ENCODE results near the gene DYTN. TPM values are rescaled to one million over a fixed set of nuclear protein-coding genes. Genes with fewer than 3 reads are reported as not detected.
"Not testable (repeated sequence)": the region's sequence is repeated elsewhere in the genome, so short reads cannot be mapped to it uniquely, and the experiment has no call there.

Gene DYTN
- total RNA-seq, 1 experiment from 2014 or later = not detected

DNA sequence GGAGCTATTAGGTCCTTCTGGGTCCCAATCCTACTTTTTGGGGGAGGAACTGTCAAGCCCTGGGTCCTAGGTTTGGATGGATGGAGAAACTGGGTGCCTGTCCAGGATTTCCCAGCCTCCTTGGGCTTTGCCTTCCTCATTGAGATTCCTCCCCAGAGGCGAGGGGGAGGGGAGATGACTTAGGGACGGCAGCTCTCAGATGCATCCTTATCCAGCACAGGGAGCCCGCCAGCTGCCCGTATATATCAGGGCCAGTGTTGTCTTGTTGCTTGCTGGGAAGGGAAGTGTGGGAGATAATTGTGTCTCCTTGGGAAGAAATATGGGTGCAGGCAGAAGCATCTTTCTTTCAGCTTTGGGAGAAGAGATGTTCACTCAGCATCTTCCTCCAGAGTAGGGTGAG, 3.0 kb downstream of the DYTN start:
- H3K79me2 ChIP-seq (ENCODE audit: insufficient read depth, low read length); H3K4me3 ChIP-seq (replicated peaks in 1 of 2; ENCODE audit: low read depth in 1 of 2, low read length in 2 of 2); H4K20me1 ChIP-seq (ENCODE audit: insufficient read depth); H3K27me3 ChIP-seq (ENCODE audit: insufficient read depth, low read length); DNase-seq (ENCODE audit: low read depth, low spot score); H3K4me1 ChIP-seq (ENCODE audit: control insufficient read depth in 1 of 2, insufficient read depth in 2 of 2, low read length in 2 of 2); intact Hi-C loops (cut with micrococcal nuclease); H2AFZ ChIP-seq (ENCODE audit: low read depth, low read length, poor library complexity, severe bottlenecking); H3K27ac ChIP-seq (ENCODE audit: low read depth, low read length); POLR2A ChIA-PET; H3K9me3 ChIP-seq (ENCODE audit: control insufficient read depth in 1 of 2, insufficient read depth in 1 of 2, low read depth in 1 of 2, low read length in 2 of 2); H3K9ac ChIP-seq (ENCODE audit: low read length); RAD21 ChIA-PET (ENCODE audit: low non-redundant PET in 1 of 2, low total read pairs in 2 of 2, uncharacterized antibody in 2 of 2, unreplicated experiment in 2 of 2); H3K36me3 ChIP-seq (ENCODE audit: control insufficient read depth in 1 of 2, insufficient read depth in 2 of 2, low read length in 2 of 2); CTCF ChIA-PET; ATAC-seq; H3K9me2 ChIP-seq (ENCODE audit: insufficient read depth); H3K4me2 ChIP-seq (ENCODE audit: low read length); BruUV-seq (replicated peaks): not testable (repeated sequence)

GRCh38 chr2:206713746-206714145, 4.5 kb downstream of the DYTN start:
- Histone ChIP-seq H3K9ac (ENCODE audit: low read length) (no peak overlapping the region), H4K20me1 (ENCODE audit: insufficient read depth) (no peaks in the 10 kb centered on the region), H3K4me1 (ENCODE audit: control insufficient read depth in 1 of 2, insufficient read depth in 2 of 2, low read length in 2 of 2) (no peaks in the 10 kb centered on the region), H3K9me2 (ENCODE audit: insufficient read depth) (0 out of 2 replicates have a peak, but pooled peaks cover 1% of the 10 kb centered on the region), H3K9me3 (ENCODE audit: control insufficient read depth in 1 of 2, insufficient read depth in 1 of 2, low read depth in 1 of 2, low read length in 2 of 2) (no peaks in the 10 kb centered on the region), H3K79me2 (ENCODE audit: insufficient read depth, low read length) (no peaks in the 10 kb centered on the region), H2AFZ (ENCODE audit: low read depth, low read length, poor library complexity, severe bottlenecking) (no peak overlapping the region), H3K27ac (ENCODE audit: low read depth, low read length) (no peak overlapping the region), H3K27me3 (ENCODE audit: insufficient read depth, low read length) (no peaks in the 10 kb centered on the region), H3K4me3 (replicated peaks in 1 of 2; ENCODE audit: low read depth in 1 of 2, low read length in 2 of 2) (no peak overlapping the region), H3K4me2 (ENCODE audit: low read length) (no peak overlapping the region), H3K36me3 (ENCODE audit: control insufficient read depth in 1 of 2, insufficient read depth in 2 of 2, low read length in 2 of 2) (no peaks in the 10 kb centered on the region)
- no peak for TF ChIP-seq SP1 (IDR thresholded peaks at IDR 0.05; ENCODE audit: low read depth)
- no peak for TF ChIP-seq EGR1 (IDR thresholded peaks at IDR 0.05; ENCODE audit: low read depth)
- TF ChIP-seq JUND (IDR thresholded peaks at IDR 0.05) = no peak
- TF ChIP-seq SIN3A (IDR thresholded peaks at IDR 0.05; ENCODE audit: low read depth) = no peak
- no peak for TF ChIP-seq YY1 (IDR thresholded peaks at IDR 0.05; ENCODE audit: extremely low read depth, insufficient replicate concordance, low read depth, low read length)
- no peak for TF ChIP-seq REST (IDR thresholded peaks at IDR 0.05; ENCODE audit: low read depth)
- no peak for TF ChIP-seq EZH2 (IDR thresholded peaks at IDR 0.05)
- TF ChIP-seq, protein P1, sequence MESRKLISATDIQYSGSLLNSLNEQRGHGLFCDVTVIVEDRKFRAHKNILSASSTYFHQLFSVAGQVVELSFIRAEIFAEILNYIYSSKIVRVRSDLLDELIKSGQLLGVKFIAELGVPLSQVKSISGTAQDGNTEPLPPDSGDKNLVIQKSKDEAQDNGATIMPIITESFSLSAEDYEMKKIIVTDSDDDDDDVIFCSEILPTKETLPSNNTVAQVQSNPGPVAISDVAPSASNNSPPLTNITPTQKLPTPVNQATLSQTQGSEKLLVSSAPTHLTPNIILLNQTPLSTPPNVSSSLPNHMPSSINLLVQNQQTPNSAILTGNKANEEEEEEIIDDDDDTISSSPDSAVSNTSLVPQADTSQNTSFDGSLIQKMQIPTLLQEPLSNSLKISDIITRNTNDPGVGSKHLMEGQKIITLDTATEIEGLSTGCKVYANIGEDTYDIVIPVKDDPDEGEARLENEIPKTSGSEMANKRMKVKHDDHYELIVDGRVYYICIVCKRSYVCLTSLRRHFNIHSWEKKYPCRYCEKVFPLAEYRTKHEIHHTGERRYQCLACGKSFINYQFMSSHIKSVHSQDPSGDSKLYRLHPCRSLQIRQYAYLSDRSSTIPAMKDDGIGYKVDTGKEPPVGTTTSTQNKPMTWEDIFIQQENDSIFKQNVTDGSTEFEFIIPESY (IDR thresholded peaks at IDR 0.05; ENCODE audit: extremely low read depth, insufficient replicate concordance, low read length) = no peak
- TF ChIP-seq ATF3 (IDR thresholded peaks at IDR 0.05) = no peak
- TF ChIP-seq FOSL1 (IDR thresholded peaks at IDR 0.05; ENCODE audit: low read depth) = no peak
- no peak for TF ChIP-seq ZFX (IDR thresholded peaks at IDR 0.05)
- no peak for TF ChIP-seq CEBPB (IDR thresholded peaks at IDR 0.05; ENCODE audit: low read depth)
- TF ChIP-seq ZNF274 (IDR thresholded peaks at IDR 0.05; ENCODE audit: low read depth, low read length) = no peak
- no peak for TF ChIP-seq RAD21 (IDR thresholded peaks at IDR 0.05; ENCODE audit: low read depth)
- TF ChIP-seq CBX3 (IDR thresholded peaks at IDR 0.05; ENCODE audit: low read depth) = no peak
- TF ChIP-seq POLR2A (IDR thresholded peaks at IDR 0.05; ENCODE audit: borderline replicate concordance, extremely low read depth, insufficient read depth, insufficient read length) = no peak
- TF ChIP-seq SRF (IDR thresholded peaks at IDR 0.05; ENCODE audit: low read depth) = no peak
- no peak for TF ChIP-seq ELF1 (IDR thresholded peaks at IDR 0.05; ENCODE audit: borderline replicate concordance, low read depth)
- no peak for TF ChIP-seq EZH2phosphoT487 (IDR thresholded peaks at IDR 0.05; ENCODE audit: borderline replicate concordance)
- no peak for DNase-seq (ENCODE audit: low read depth, low spot score)
- ChIA-PET RAD21 (ENCODE audit: low non-redundant PET in 1 of 2, low total read pairs in 2 of 2, uncharacterized antibody in 2 of 2, unreplicated experiment in 2 of 2) (no interaction called here), CTCF (no interaction called here), POLR2A (no interaction called here)
- intact Hi-C loops (cut with micrococcal nuclease) = no loop called here
- ATAC-seq = no peak
- BruUV-seq (replicated peaks) = no TSS peak

Measured in HCT116 (cell line).